Activated naive CD4-positive, alpha-beta T cell (primary cell): ENCODE measurements around the gene MEF2A.
"Not testable (repeated sequence)": the region's sequence is repeated elsewhere in the genome, so short reads cannot be mapped to it uniquely, and the experiment has no call there.

Experiments
- DNase-seq, 4 experiments: peaks; one replicate each; lab custom pipeline; 2025; lab: John Stamatoyannopoulos, UW

MEF2A gene

GRCh38 chr15:99731336-99732123 is 165.7 kb downstream of the MEF2A start:
- DNase-seq = no peak

- no peak for DNase-seq
Measured at GRCh38 chr15:99732124-99732750, 166.5 kb downstream of the MEF2A start.

GRCh38 chr15:99732751-99733267 is 167.0 kb downstream of the MEF2A start:
- no peak for DNase-seq

GRCh38 chr15:99733268-99734039 is 167.7 kb downstream of the MEF2A start, which contains the start of gene LYSMD4:
LYSMD4 (minus strand) TSS chr15:99733437; CDS start chr15:99731999, 1,438 bp downstream.
- peak; percentile 95 to 99 (median 99) for DNase-seq

GRCh38 chr15:99734040-99734291 is 168.2 kb downstream of the MEF2A start:
- not testable (repeated sequence) for DNase-seq

- DNase-seq = no peak
Measured at GRCh38 chr15:99734575-99734974, 168.8 kb downstream of the MEF2A start.

GRCh38 chr15:99735868-99736267 is 170.1 kb downstream of the MEF2A start:
- DNase-seq = no peak

- DNase-seq = no peak
Measured at GRCh38 chr15:99736702-99737101, 170.9 kb downstream of the MEF2A start.

- no peak for DNase-seq
Measured at GRCh38 chr15:99738021-99738847, 172.4 kb downstream of the MEF2A start.

GRCh38 chr15:99741835-99742234 is 176.1 kb downstream of the MEF2A start:
- DNase-seq = no peak

- no peak for DNase-seq
Measured at GRCh38 chr15:99744142-99744541, 178.4 kb downstream of the MEF2A start.

- no peak for DNase-seq
Measured at GRCh38 chr15:99745370-99746086, 179.7 kb downstream of the MEF2A start.

GRCh38 chr15:99749386-99749785 is 183.6 kb downstream of the MEF2A start:
- DNase-seq = no peak

GRCh38 chr15:99750326-99750725 is 184.5 kb downstream of the MEF2A start:
- not testable (repeated sequence) for DNase-seq

GRCh38 chr15:99752556-99752955 is 186.8 kb downstream of the MEF2A start:
- no peak for DNase-seq

- no peak for DNase-seq
Measured at GRCh38 chr15:99753066-99753465, 187.3 kb downstream of the MEF2A start.

GRCh38 chr15:99755692-99756409 is 190.1 kb downstream of the MEF2A start:
- DNase-seq = no peak

- no peak for DNase-seq
Measured at GRCh38 chr15:99762288-99762687, 196.5 kb downstream of the MEF2A start.

- DNase-seq = no peak
Measured at GRCh38 chr15:99763827-99764226, 198.0 kb downstream of the MEF2A start.

- DNase-seq = no peak
Measured at GRCh38 chr15:99764522-99764921, 198.7 kb downstream of the MEF2A start.
